Stimulated activated CD8-positive, alpha-beta memory T cell treated with anti-CD3 and anti-CD28 coated beads, Interleukin-15, amount 100 ng/mL, for 24 hours (primary cell): ENCODE results near the gene SRMS.

Source experiments
- DNase-seq: peaks from one replicate; pipeline ENCODE4 v3.0.0-alpha.2; 2020; ENCODE audit warnings: low read depth

The SRMS gene

GRCh38 chr20:63553251-63553932, 5.8 kb upstream of the SRMS start:
- DNase-seq, result peak; percentile 61

GRCh38 chr20:63552481-63553249, 5.1 kb upstream of the SRMS start:
- DNase-seq, result no peak

- no peak for DNase-seq
Observed at GRCh38 chr20:63551068-63551467, 3.5 kb upstream of the SRMS start.

- no peak for DNase-seq
Observed at GRCh38 chr20:63549679-63550282, 2.2 kb upstream of the SRMS start.

- no peak for DNase-seq
Observed at GRCh38 chr20:63549019-63549418, 1.5 kb upstream of the SRMS start.

- no peak for DNase-seq
Observed at GRCh38 chr20:63548542-63548941, 993 bp upstream of the SRMS start.

- DNase-seq, result no peak
Observed at GRCh38 chr20:63546956-63547724, 409 bp downstream of the SRMS start.

GRCh38 chr20:63546256-63546955, 1.1 kb downstream of the SRMS start:
- DNase-seq, result no peak

- DNase-seq, result no peak
Observed at GRCh38 chr20:63545814-63546213, 1.7 kb downstream of the SRMS start.

- DNase-seq, result no peak
Observed at GRCh38 chr20:63544958-63545516, 2.5 kb downstream of the SRMS start.

GRCh38 chr20:63544241-63544957, 3.1 kb downstream of the SRMS start:
- no peak for DNase-seq

GRCh38 chr20:63543733-63544132, 3.8 kb downstream of the SRMS start:
- no peak for DNase-seq

- no peak for DNase-seq
Observed at GRCh38 chr20:63543131-63543530, 4.4 kb downstream of the SRMS start.

- no peak for DNase-seq
Observed at GRCh38 chr20:63542696-63543095, 4.9 kb downstream of the SRMS start.

GRCh38 chr20:63542031-63542559, 5.5 kb downstream of the SRMS start:
- no peak for DNase-seq

GRCh38 chr20:63541371-63541770, 6.2 kb downstream of the SRMS start:
- DNase-seq, result no peak

GRCh38 chr20:63540417-63541186, 6.9 kb downstream of the SRMS start:
- no peak for DNase-seq

- DNase-seq, result no peak
Observed at GRCh38 chr20:63539441-63540370, 7.8 kb downstream of the SRMS start.

- no peak for DNase-seq
Observed at GRCh38 chr20:63539092-63539430, 8.5 kb downstream of the SRMS start.
